ENCODE data around the gene NTRK3. TPM values are rescaled to one million over a fixed set of nuclear protein-coding genes. Genes with fewer than 3 reads are reported as not detected.

The NTRK3 gene
- total and polyA plus RNA-seq, 2 of the 8 experiments (the other 6 are each of a cell fraction or from before 2014, with no cell fraction given) = 4.5 to 6.8 TPM

- ChIA-PET POLR2A (ENCODE audit: partially characterized antibody) (no interaction called here), CTCF (ENCODE audit: partially characterized antibody) (interaction anchor here (1.7 to 2.7 kb wide), 2 partner anchors 10 to 69 kb away, joined by 3 to 13 read pairs; no protein-coding TSS in a partner anchor)
- Histone ChIP-seq H2BK15ac (ENCODE audit: low read length) (no peak overlapping the region), H3K36me3 (ENCODE audit: control insufficient read depth in 2 of 4, insufficient read depth in 4 of 4, low read length in 3 of 4) (no peaks in the 10 kb centered on the region), H3K9ac (replicated peaks in 1 of 4; ENCODE audit: extremely low read depth in 1 of 4, low read depth in 3 of 4, low read length in 3 of 4) (no peak overlapping the region), H2BK12ac (ENCODE audit: low read depth, low read length) (no peak overlapping the region), H3K23ac (ENCODE audit: insufficient read length) (no peak overlapping the region), H3K4ac (replicated peaks; ENCODE audit: insufficient read length, low read depth, low read length) (no peak overlapping the region), H3K4me2 (ENCODE audit: insufficient read depth in 1 of 2, low read depth in 2 of 2, low read length in 2 of 2) (no peak overlapping the region), H4K8ac (ENCODE audit: extremely low read depth, insufficient read depth, low read length) (no peak overlapping the region), H3K27ac (ENCODE audit: low read depth, low read length) (no peak overlapping the region), H3K4me3 (ENCODE audit: extremely low read depth in 1 of 4, insufficient read depth in 2 of 4, low read depth in 3 of 4, low read length in 4 of 4) (no peak overlapping the region), H2AK5ac (ENCODE audit: low read depth, low read length) (no peak overlapping the region), H2AFZ (ENCODE audit: low read length) (no peak overlapping the region), H4K91ac (replicated peaks; ENCODE audit: insufficient read length, low read length) (no peak overlapping the region), H3K9me3 (ENCODE audit: insufficient read depth in 2 of 2, low read depth in 1 of 2, low read length in 1 of 2) (no peaks in the 10 kb centered on the region), H2BK120ac (replicated peaks; ENCODE audit: low read depth, low read length) (no peak overlapping the region), H4K5ac (ENCODE audit: insufficient read length, low read depth, low read length) (no peak overlapping the region), H3K79me2 (ENCODE audit: control insufficient read depth in 1 of 2, insufficient read depth in 2 of 2, low read length in 2 of 2) (no peaks in the 10 kb centered on the region), H2BK5ac (ENCODE audit: low read depth, low read length) (no peak overlapping the region), H3K14ac (ENCODE audit: insufficient read length) (no peak overlapping the region), H3K23me2 (ENCODE audit: low read depth, low read length) (no peaks in the 10 kb centered on the region), H3K4me1 (replicated peaks in 1 of 4; ENCODE audit: control insufficient read depth in 3 of 4, insufficient read depth in 4 of 4, low read length in 3 of 4) (no peaks in the 10 kb centered on the region), H3K18ac (ENCODE audit: extremely low read depth, low read length) (no peak overlapping the region), H2BK20ac (ENCODE audit: low read length) (no peak overlapping the region), H3K79me1 (ENCODE audit: low read depth, low read length) (no peaks in the 10 kb centered on the region), H3K27me3 (replicated peaks in 1 of 4; ENCODE audit: control insufficient read depth in 3 of 4, extremely low read depth in 1 of 4, insufficient read depth in 3 of 4, low read length in 3 of 4) (no peaks in the 10 kb centered on the region), H4K20me1 (replicated peaks in 1 of 2; ENCODE audit: control insufficient read depth in 1 of 2, insufficient read depth in 2 of 2, low read length in 2 of 2) (no peaks in the 10 kb centered on the region), H3K56ac (replicated peaks; ENCODE audit: insufficient read length, low read depth, low read length) (no peak overlapping the region)
- WGBS, 2 experiments (ENCODE audit: extremely low coverage in 1 of 2, insufficient coverage in 1 of 2, insufficient read length in 1 of 2, insufficient replicate concordance in 2 of 2, low coverage in 1 of 2, low lambda C conversion rate in 2 of 2, missing lambda C conversion rate in 1 of 2) = 71% methylated on average over 1 of the region's 1 CpG; no CpG with 5 or more reads in 1 of the 2 experiments
- no peak for DNase-seq (ENCODE audit: low read depth in 1 of 2, low spot score in 2 of 2)
- FAIRE-seq = no peak
- TF ChIP-seq EP300 (IDR thresholded peaks at IDR 0.05; ENCODE audit: borderline replicate concordance in 1 of 2, low read depth in 2 of 2, low read length in 2 of 2) (no peak), BACH1 (IDR thresholded peaks at IDR 0.05; ENCODE audit: low read length) (no peak), ATF2 (IDR thresholded peaks at IDR 0.05; ENCODE audit: low read length) (no peak), CBX5 (IDR thresholded peaks at IDR 0.05; ENCODE audit: low read depth, low read length) (no peak)
These were observed 79.1 kb downstream of the NTRK3 start for GRCh38 chr15:88177451-88177850.
